Psoas muscle (tissue), 8 donors: Measurements from ENCODE around the gene QSOX2. TPM values are rescaled to one million over a fixed set of nuclear protein-coding genes. Genes with fewer than 3 reads are reported as not detected.

Source experiments
- ATAC-seq, 4 donors: fragments of 200-7000 bp; cut with Tn5 transposase; one replicate each; pipeline ENCODE4 v1.9.1; 2020; ENCODE audit warnings: moderate library complexity in 3 of 4, mild to moderate bottlenecking in 2 of 4
- DNase-seq, 2 donors: peaks; one replicate each; pipeline ENCODE4 v3.0.0-alpha.2; 2020
- H3K27ac ChIP-seq: fragments of 200-600 bp; one replicate; pipeline ENCODE4 v1.8.0; 2022
- H3K27me3 ChIP-seq, 3 donors: fragments of 200-600 bp in 1 of 3; one replicate each; pipeline versions ENCODE4 v1.6.1 to v1.8.0; 2013 to 2022; ENCODE audit warnings: low read length in 2 of 3, mild to moderate bottlenecking in 2 of 3, moderate library complexity in 1 of 3; ENCODE audit not compliant: insufficient read depth in 3 of 3
- H3K36me3 ChIP-seq, 2 donors: fragments of 200-600 bp in 1 of 2; one replicate each; pipeline versions ENCODE4 v1.6.1 to v1.8.0; 2013 to 2022; ENCODE audit warnings: low read depth in 1 of 2, mild to moderate bottlenecking in 1 of 2, moderate library complexity in 1 of 2; ENCODE audit not compliant: insufficient read depth in 1 of 2
- H3K4me1 ChIP-seq: fragments of 200-600 bp; one replicate; pipeline ENCODE4 v1.8.0; 2022
- H3K4me3 ChIP-seq: fragments of 200-600 bp; one replicate; pipeline ENCODE4 v1.8.0; 2022; ENCODE audit warnings: mild to moderate bottlenecking
- H3K9me3 ChIP-seq: fragments of 200-600 bp; one replicate; pipeline ENCODE4 v1.8.0; 2022
- CTCF ChIP-seq: fragments of 200-600 bp; IDR thresholded peaks from one replicate; pipeline ENCODE4 v1.8.0; 2022; ENCODE audit warnings: antibody characterized with exemption
- WGBS, 3 donors: extraction: QIAGEN DNeasy Blood & Tissue Kit; methylation state at CpG; one replicate each; pipeline versions ENCODE4 v1.1.6 to v1.1.7; 2013; 5-methylcytosine and 5-hydroxymethylcytosine counted together
- intact Hi-C, 2 donors: fragments of 100-400 bp; cut with DNase I; formaldehyde crosslinking; loops; one replicate each; pipeline versions ENCODE4 v1.11.0 to v1.14.2; 2022
- polyA plus RNA-seq, 3 donors: library from polyadenylated mRNA; stranded (reverse); fragments of 200-250 nt; gene quantifications; one replicate each; pipeline ENCODE4 v1.2.3, GENCODE V29; 2013
- total RNA-seq, 4 donors: library from RNA; stranded (reverse); fragmentation: NEBNext Ultra II Directional in 2 of 4; extraction: Animal tissue kit (Norgen Biotek cat#: 25700) in 2 of 4; gene quantifications; one replicate each; pipeline versions ENCODE4 v1.2.1 to v1.2.4, GENCODE V29; 2021 to 2023
- donor health status: healthy with polysubstance abuse.
- donor health status: DM: no; HTN: no; CAD: no; lungs with moderate emphysema.
- donor health status: Bipolar disorder and iron deficiency.
- donor health status: healthy.
- donor health status: DM: yes; HTN: yes; CAD: no.
- donor health status: DM: no; HTN: no; CAD: no.
- donor health status: DM: no; HTN: no; CAD: no.
- donor health status: DM: yes; HTN: yes; CAD: no.

The QSOX2 gene
- total and polyA plus RNA-seq, 7 donors, result 3.6 to 7.5 (median 5.6) TPM

GRCh38 chr9:136194540-136194939 is 51.1 kb downstream of the QSOX2 start:
- Histone ChIP-seq H3K4me1 (no peaks in the 10 kb centered on the region), H3K4me3 (no peak overlapping the region), H3K9me3 (no peaks in the 10 kb centered on the region), H3K27ac (no peak overlapping the region), H3K27me3 (peaks cover 0 to 95% (median 37%) of the 10 kb centered on the region in 3 donors), H3K36me3 (no peaks in the 10 kb centered on the region)
- no peak for TF ChIP-seq CTCF
- intact Hi-C loops, result no loop called here
- WGBS, 3 donors, result 0 to 9% (median 6%) methylated on average over 5 of the region's 5 CpGs
- ATAC-seq (no peak), DNase-seq (no peak)

GRCh38 chr9:136193891-136194279 is 51.7 kb downstream of the QSOX2 start:
- Histone ChIP-seq H3K27me3 (peaks cover 0 to 95% (median 37%) of the 10 kb centered on the region in 3 donors), H3K27ac (no peak overlapping the region), H3K4me1 (no peaks in the 10 kb centered on the region), H3K36me3 (no peaks in the 10 kb centered on the region), H3K9me3 (no peaks in the 10 kb centered on the region), H3K4me3 (no peak overlapping the region)
- ATAC-seq, result no peak
- TF ChIP-seq CTCF, result no peak
- intact Hi-C loops, result no loop called here
- no peak for DNase-seq
- WGBS, 3 donors, result 0 to 1% (median 1%) methylated on average over 23 to 45 of the region's 45 CpGs

GRCh38 chr9:136193127-136193890 is 52.3 kb downstream of the QSOX2 start:
- intact Hi-C loops, result no loop called here
- no peak for DNase-seq
- Histone ChIP-seq H3K4me3 (no peak overlapping the region), H3K27ac (no peak overlapping the region), H3K27me3 (peaks cover 0 to 91% (median 37%) of the 10 kb centered on the region in 3 donors), H3K9me3 (no peaks in the 10 kb centered on the region), H3K4me1 (no peaks in the 10 kb centered on the region), H3K36me3 (no peaks in the 10 kb centered on the region)
- 0 to 1% (median 1%) methylated on average over 19 to 96 of the region's 96 CpGs for WGBS, 3 donors
- ATAC-seq, result no peak
- no peak for TF ChIP-seq CTCF

GRCh38 chr9:136192289-136193126 is 53.1 kb downstream of the QSOX2 start:
- intact Hi-C loops, result no loop called here
- Histone ChIP-seq H3K27ac (no peak overlapping the region), H3K4me1 (no peaks in the 10 kb centered on the region), H3K27me3 (peaks cover 0 to 91% (median 30%) of the 10 kb centered on the region in 3 donors), H3K9me3 (no peaks in the 10 kb centered on the region), H3K36me3 (no peaks in the 10 kb centered on the region), H3K4me3 (no peak overlapping the region)
- no peak for TF ChIP-seq CTCF
- DNase-seq (no peak), ATAC-seq (no peak)
- 2 to 5% (median 2%) methylated on average over 35 to 51 of the region's 51 CpGs for WGBS, 3 donors
